ENCODE results near the gene G6PC2. TPM values are rescaled to one million over a fixed set of nuclear protein-coding genes. Genes with fewer than 3 reads are reported as not detected.

Gene G6PC2
- total RNA-seq, 1 experiment from 2014 or later = not detected

GRCh38 chr2:168912901-168913369, 11.8 kb downstream of the G6PC2 start:
- no TSS peak for BruUV-seq (replicated peaks)
- CTCF ChIA-PET = interaction anchor here (0.6 kb wide), 1 partner anchor 159 kb away, joined by 4 read pairs; no protein-coding TSS in a partner anchor
- intact Hi-C loops (cut with micrococcal nuclease; ENCODE audit: unreplicated experiment) = no loop called here

DNA sequence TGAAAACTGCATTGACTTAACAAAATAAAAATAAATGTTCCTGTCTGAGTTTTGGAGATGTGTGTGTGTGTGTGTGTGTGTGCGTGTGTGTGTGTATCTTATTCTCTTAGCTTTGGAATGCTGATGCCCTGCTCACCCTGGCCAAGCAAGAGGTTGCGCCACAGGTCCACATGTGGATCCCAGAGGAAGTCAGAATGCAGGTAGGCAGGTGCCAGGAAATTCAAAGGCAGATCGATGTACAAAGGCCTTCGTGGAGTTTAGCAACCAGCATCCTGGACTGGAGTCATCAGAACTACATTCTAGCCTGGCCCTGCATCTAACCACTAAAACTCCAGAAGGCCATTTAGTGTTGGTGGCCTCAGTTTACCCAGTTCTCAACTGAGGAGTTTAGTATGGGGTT, 12.4 kb downstream of the G6PC2 start:
- CTCF ChIA-PET = no interaction called here
- no TSS peak for BruUV-seq (replicated peaks)
- POLR2A ChIA-PET (ENCODE audit: low non-redundant PET) = no interaction called here
- intact Hi-C loops (cut with micrococcal nuclease; ENCODE audit: unreplicated experiment) = no loop called here
- DNase-seq (ENCODE audit: low spot score) = no peak
- no peak overlapping the region for H3K27ac ChIP-seq (ENCODE audit: low read depth, low read length, poor library complexity, severe bottlenecking)
- TF ChIP-seq EZH2 (IDR thresholded peaks at IDR 0.05; ENCODE audit: borderline replicate concordance, low read depth, low read length, poor library complexity, severe bottlenecking) = no peak
- TF ChIP-seq, protein P1, sequence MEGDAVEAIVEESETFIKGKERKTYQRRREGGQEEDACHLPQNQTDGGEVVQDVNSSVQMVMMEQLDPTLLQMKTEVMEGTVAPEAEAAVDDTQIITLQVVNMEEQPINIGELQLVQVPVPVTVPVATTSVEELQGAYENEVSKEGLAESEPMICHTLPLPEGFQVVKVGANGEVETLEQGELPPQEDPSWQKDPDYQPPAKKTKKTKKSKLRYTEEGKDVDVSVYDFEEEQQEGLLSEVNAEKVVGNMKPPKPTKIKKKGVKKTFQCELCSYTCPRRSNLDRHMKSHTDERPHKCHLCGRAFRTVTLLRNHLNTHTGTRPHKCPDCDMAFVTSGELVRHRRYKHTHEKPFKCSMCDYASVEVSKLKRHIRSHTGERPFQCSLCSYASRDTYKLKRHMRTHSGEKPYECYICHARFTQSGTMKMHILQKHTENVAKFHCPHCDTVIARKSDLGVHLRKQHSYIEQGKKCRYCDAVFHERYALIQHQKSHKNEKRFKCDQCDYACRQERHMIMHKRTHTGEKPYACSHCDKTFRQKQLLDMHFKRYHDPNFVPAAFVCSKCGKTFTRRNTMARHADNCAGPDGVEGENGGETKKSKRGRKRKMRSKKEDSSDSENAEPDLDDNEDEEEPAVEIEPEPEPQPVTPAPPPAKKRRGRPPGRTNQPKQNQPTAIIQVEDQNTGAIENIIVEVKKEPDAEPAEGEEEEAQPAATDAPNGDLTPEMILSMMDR (conservative IDR thresholded peaks at IDR 0.05; ENCODE audit: low read depth, low read length) = no peak
- H3K27me3 ChIP-seq (replicated peaks; ENCODE audit: insufficient read depth, low read depth, low read length, poor library complexity) = peaks cover 6% of the 10 kb centered on the region
- no peaks in the 10 kb centered on the region for H3K36me3 ChIP-seq (ENCODE audit: insufficient read depth, low read length, poor library complexity, severe bottlenecking)
- H3K9me3 ChIP-seq (ENCODE audit: low read depth, low read length, poor library complexity, severe bottlenecking) = no peaks in the 10 kb centered on the region
- no peak overlapping the region for H3K4me3 ChIP-seq (ENCODE audit: low read depth, low read length, poor library complexity, severe bottlenecking)
- H3K4me1 ChIP-seq (ENCODE audit: insufficient read depth, low read length, poor library complexity, severe bottlenecking) = no peaks in the 10 kb centered on the region

More at GRCh38 chr2:168912901-168913369, 11.8 kb downstream of the G6PC2 start:
- no peak overlapping the region for H3K27ac ChIP-seq (ENCODE audit: low read depth, low read length, poor library complexity, severe bottlenecking)
- no peak overlapping the region for H3K4me3 ChIP-seq (ENCODE audit: low read depth, low read length, poor library complexity, severe bottlenecking)
- POLR2A ChIA-PET (ENCODE audit: low non-redundant PET) = no interaction called here
- H3K27me3 ChIP-seq (replicated peaks; ENCODE audit: insufficient read depth, low read depth, low read length, poor library complexity) = peaks cover 6% of the 10 kb centered on the region
- H3K36me3 ChIP-seq (ENCODE audit: insufficient read depth, low read length, poor library complexity, severe bottlenecking) = no peaks in the 10 kb centered on the region
- H3K4me1 ChIP-seq (ENCODE audit: insufficient read depth, low read length, poor library complexity, severe bottlenecking) = no peaks in the 10 kb centered on the region
- DNase-seq (ENCODE audit: low spot score) = peak; percentile 25
- TF ChIP-seq EZH2 (IDR thresholded peaks at IDR 0.05; ENCODE audit: borderline replicate concordance, low read depth, low read length, poor library complexity, severe bottlenecking) = no peak
- TF ChIP-seq, protein P1 (conservative IDR thresholded peaks at IDR 0.05; ENCODE audit: low read depth, low read length) = no peak
- no peaks in the 10 kb centered on the region for H3K9me3 ChIP-seq (ENCODE audit: low read depth, low read length, poor library complexity, severe bottlenecking)

DNA sequence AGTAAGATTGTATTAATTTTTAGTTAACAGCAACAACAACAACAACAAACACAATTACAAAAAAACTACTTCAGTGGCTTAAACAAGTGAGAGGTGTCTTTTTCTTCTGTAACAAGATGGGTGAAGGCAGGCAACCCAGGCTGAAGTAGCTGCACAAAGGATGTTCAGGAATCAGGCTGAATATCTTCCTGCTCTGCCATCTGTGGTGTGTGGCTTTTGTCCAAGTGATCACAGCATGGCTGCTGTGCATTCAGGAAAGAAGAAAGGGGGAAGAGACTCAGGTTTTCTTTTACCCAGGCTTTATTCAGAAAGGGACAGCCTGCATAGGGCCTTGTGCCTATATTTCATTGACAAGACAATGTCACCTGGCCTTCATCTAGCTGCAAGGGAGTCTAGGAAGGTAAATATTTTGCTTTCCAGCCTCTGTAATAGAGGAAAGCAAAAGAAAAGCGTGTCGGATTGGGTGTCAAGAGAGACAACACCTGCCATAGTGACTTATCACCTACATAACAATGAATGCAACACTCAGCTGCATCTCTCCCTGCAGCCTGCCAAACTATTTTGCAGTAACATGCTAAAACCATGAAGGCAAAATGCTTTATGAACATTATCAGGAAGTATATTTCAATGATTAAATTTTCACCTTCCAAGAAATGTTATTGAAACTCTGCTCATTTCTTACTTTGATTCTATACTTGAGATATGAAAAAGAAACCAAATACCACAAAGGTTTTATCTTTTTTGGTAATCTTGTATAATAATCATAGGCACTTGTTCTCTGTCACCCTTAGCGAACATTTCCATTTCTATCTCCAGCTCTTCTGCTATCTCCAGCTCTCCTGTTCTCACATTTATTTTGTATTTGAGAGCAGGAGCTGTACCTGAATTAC, 14.6 kb downstream of the G6PC2 start:
- intact Hi-C loops (cut with micrococcal nuclease; ENCODE audit: unreplicated experiment) = no loop called here

More for the DNA sequence above, 14.6 kb downstream of the G6PC2 start:
- Histone ChIP-seq H3K9me3 (ENCODE audit: low read depth, low read length, poor library complexity, severe bottlenecking) (no peaks in the 10 kb centered on the region), H3K27me3 (replicated peaks; ENCODE audit: insufficient read depth, low read depth, low read length, poor library complexity) (peaks cover 6% of the 10 kb centered on the region), H3K4me3 (ENCODE audit: low read depth, low read length, poor library complexity, severe bottlenecking) (no peak overlapping the region), H3K4me1 (ENCODE audit: insufficient read depth, low read length, poor library complexity, severe bottlenecking) (no peaks in the 10 kb centered on the region), H3K27ac (ENCODE audit: low read depth, low read length, poor library complexity, severe bottlenecking) (no peak overlapping the region), H3K36me3 (ENCODE audit: insufficient read depth, low read length, poor library complexity, severe bottlenecking) (no peaks in the 10 kb centered on the region)
- no peak for DNase-seq (ENCODE audit: low spot score)
- BruUV-seq (replicated peaks) = no TSS peak
- ChIA-PET POLR2A (ENCODE audit: low non-redundant PET) (no interaction called here), CTCF (no interaction called here)
- TF ChIP-seq, protein P1 (conservative IDR thresholded peaks at IDR 0.05; ENCODE audit: low read depth, low read length) = no peak
- no peak for TF ChIP-seq EZH2 (IDR thresholded peaks at IDR 0.05; ENCODE audit: borderline replicate concordance, low read depth, low read length, poor library complexity, severe bottlenecking)
